HCT116 (cell line): ENCODE results near the gene NEUROD2. TPM values are rescaled to one million over a fixed set of nuclear protein-coding genes. Genes with fewer than 3 reads are reported as not detected.

ENCODE experiments used
- ATAC-seq: fragments of 200-7000 bp; cut with Tn5 transposase; 2 replicates; pipeline ENCODE4 v1.9.1; 2020; ENCODE audit warnings: mild to moderate bottlenecking, moderate library complexity
- BruUV-seq: library from RNA; stranded (reverse); fragments of 400-500 nt; replicated peaks from 2 replicates; lab custom pipeline; 2021; lab: Mats Ljungman, UMichigan
- CTCF ChIA-PET: fragments of 300-600 bp; sonication (Branson Sonifier 250); formaldehyde crosslinking; loops from one replicate; lab custom pipeline; 2021; ENCODE audit warnings: antibody characterized with exemption; lab: Charles Lee
- POLR2A ChIA-PET: fragments of 300-600, 350-600 bp; sonication (Branson Sonifier 250); formaldehyde crosslinking; loops from one replicate; lab custom pipeline; 2021; ENCODE audit warnings: antibody characterized with exemption; lab: Charles Lee
- RAD21 ChIA-PET, 2 experiments: fragments of 300-600 bp; sonication (Branson Sonifier 250); formaldehyde crosslinking; loops; one replicate each; lab custom pipeline; 2023; ENCODE audit warnings: low total read pairs in 2 of 2; ENCODE audit not compliant: uncharacterized antibody in 2 of 2, unreplicated experiment in 2 of 2, low non-redundant PET in 1 of 2; lab: Charles Lee
- DNase-seq: peaks from one replicate; pipeline ENCODE4 v3.0.0-alpha.2; 2010; ENCODE audit warnings: low read depth, low spot score
- H2AFZ ChIP-seq: fragments of 200-600 bp; shearing (Covaris generic), sonication (generic); 2 replicates; pipeline ENCODE4 v1.6.1; 2017; ENCODE audit warnings: low read depth, mixed run types, mixed read lengths, antibody characterized with exemption, low read length; ENCODE audit not compliant: poor library complexity, severe bottlenecking
- H3K27ac ChIP-seq: 2 replicates; pipeline ENCODE4 v1.5.1; 2012; ENCODE audit warnings: low read depth, low read length
- H3K27me3 ChIP-seq: fragments of 200-600 bp; sonication (generic); 2 replicates; pipeline ENCODE4 v1.6.1; 2016; ENCODE audit warnings: mixed run types, low read length, mixed read lengths; ENCODE audit not compliant: insufficient read depth
- H3K36me3 ChIP-seq, 2 experiments: fragments of 200-500 bp in 1 of 2; fragments of 200-600 bp in 1 of 2; sonication (Bioruptor generic) in 1 of 2; sonication (generic) in 1 of 2; 2 replicates each; pipeline versions ENCODE4 v1.5.1 to v1.6.1; 2014 to 2016; ENCODE audit warnings: low read length in 2 of 2, inconsistent platforms in 1 of 2, mixed read lengths in 1 of 2, mixed run types in 1 of 2; ENCODE audit not compliant: insufficient read depth in 2 of 2, control insufficient read depth in 1 of 2
- H3K4me1 ChIP-seq, 2 experiments: fragments of 200-600 bp in 1 of 2; sonication (generic) in 1 of 2; 2 replicates each; pipeline versions ENCODE4 v1.5.1 to v1.6.1; 2012 to 2017; ENCODE audit warnings: low read length in 2 of 2, inconsistent platforms in 1 of 2, mild to moderate bottlenecking in 1 of 2, mixed read lengths in 1 of 2, mixed run types in 1 of 2, moderate library complexity in 1 of 2; ENCODE audit not compliant: insufficient read depth in 2 of 2, control insufficient read depth in 1 of 2
- H3K4me2 ChIP-seq: fragments of 200-600 bp; sonication (generic); 2 replicates; pipeline ENCODE4 v1.6.1; 2017; ENCODE audit warnings: mixed run types, low read length, mixed read lengths
- H3K4me3 ChIP-seq, 2 experiments: fragments of 200-600 bp in 1 of 2; sonication (generic) in 1 of 2; replicated peaks in 1 of 2; 2 replicates each; pipeline ENCODE4 v1.5.1; 2011 to 2016; ENCODE audit warnings: low read length in 2 of 2, control low read depth in 1 of 2, low read depth in 1 of 2, mild to moderate bottlenecking in 1 of 2, mixed read lengths in 1 of 2, mixed run types in 1 of 2
- H3K79me2 ChIP-seq: fragments of 200-600 bp; sonication (generic); 2 replicates; pipeline ENCODE4 v1.6.1; 2017; ENCODE audit warnings: mild to moderate bottlenecking, mixed run types, low read length, moderate library complexity, mixed read lengths; ENCODE audit not compliant: insufficient read depth
- H3K9ac ChIP-seq: fragments of 200-600 bp; sonication (generic); 2 replicates; pipeline ENCODE4 v1.6.1; 2016; ENCODE audit warnings: low read length, mixed read lengths
- H3K9me2 ChIP-seq: fragments of 200-600 bp; sonication (generic), shearing (Covaris generic); 2 replicates; pipeline ENCODE4 v1.6.1; 2017; ENCODE audit warnings: mixed run types, mild to moderate bottlenecking, moderate library complexity; ENCODE audit not compliant: insufficient read depth
- H3K9me3 ChIP-seq, 2 experiments: fragments of 200-500 bp in 1 of 2; fragments of 200-600 bp in 1 of 2; sonication (Bioruptor generic) in 1 of 2; sonication (generic) in 1 of 2; 2 replicates each; pipeline ENCODE4 v1.6.1; 2014 to 2017; ENCODE audit warnings: low read length in 2 of 2, mixed read lengths in 2 of 2, inconsistent platforms in 1 of 2, low read depth in 1 of 2, mild to moderate bottlenecking in 1 of 2, mixed run types in 1 of 2, moderate library complexity in 1 of 2; ENCODE audit not compliant: control insufficient read depth in 1 of 2, insufficient read depth in 1 of 2
- H4K20me1 ChIP-seq: fragments of 200-600 bp; sonication (generic), shearing (Covaris generic); 2 replicates; pipeline ENCODE4 v1.6.1; 2017; ENCODE audit warnings: mixed run types, mild to moderate bottlenecking, moderate library complexity; ENCODE audit not compliant: insufficient read depth
- EGR1 ChIP-seq: IDR thresholded peaks from 2 replicates; pipeline ENCODE4 v1.6.1; 2012; ENCODE audit warnings: low read depth
- JUND ChIP-seq: IDR thresholded peaks from 2 replicates; pipeline ENCODE4 v1.6.1; 2012
- ZFX ChIP-seq: fragments of 450-650 bp; IDR thresholded peaks from 2 replicates; pipeline ENCODE4 v1.6.1; 2017
- intact Hi-C: fragments of 100-400 bp; cut with micrococcal nuclease; formaldehyde crosslinking; loops from 2 replicates; pipeline ENCODE4 v1.10.0; 2022
- total RNA-seq: library from RNA; stranded (reverse); gene quantifications from one replicate; pipeline ENCODE4 v1.2.1, GENCODE V29; 2021; ENCODE audit not compliant: unreplicated experiment
- TF ChIP-seq, protein P1 (sequence below), 3 experiments: fragments of 200-600 bp in 1 of 3; sonication (generic) in 1 of 3; IDR thresholded peaks in 2 of 3; conservative IDR thresholded peaks in 1 of 3; 2 replicates each; pipeline ENCODE4 v1.5.1; 2012 to 2017; ENCODE audit warnings: low read depth in 2 of 3, low read length in 2 of 3, antibody characterized with exemption in 1 of 3, borderline replicate concordance in 1 of 3, control low read depth in 1 of 3, mild to moderate bottlenecking in 1 of 3, mixed read lengths in 1 of 3, mixed run types in 1 of 3, moderate library complexity in 1 of 3; ENCODE audit not compliant: insufficient read depth in 1 of 3

Gene NEUROD2
- total RNA-seq, 1 experiment from 2014 or later: not detected

- Histone ChIP-seq H3K4me2 (no peak overlapping the region), H4K20me1 (no peaks in the 10 kb centered on the region), H3K4me3 (no peak overlapping the region), H2AFZ (no peak overlapping the region)
- ChIA-PET RAD21 (interaction anchor here in 1 of 2 experiments (0.5 to 1.0 kb wide), 2 partner anchors 32 to 108 kb away, joined by 3 to 5 read pairs; no protein-coding TSS in a partner anchor), POLR2A (no interaction called here)
- DNase-seq: no peak
- ATAC-seq: peak; percentile 76
- TF ChIP-seq ZFX: no peak
- TF ChIP-seq, protein P1, sequence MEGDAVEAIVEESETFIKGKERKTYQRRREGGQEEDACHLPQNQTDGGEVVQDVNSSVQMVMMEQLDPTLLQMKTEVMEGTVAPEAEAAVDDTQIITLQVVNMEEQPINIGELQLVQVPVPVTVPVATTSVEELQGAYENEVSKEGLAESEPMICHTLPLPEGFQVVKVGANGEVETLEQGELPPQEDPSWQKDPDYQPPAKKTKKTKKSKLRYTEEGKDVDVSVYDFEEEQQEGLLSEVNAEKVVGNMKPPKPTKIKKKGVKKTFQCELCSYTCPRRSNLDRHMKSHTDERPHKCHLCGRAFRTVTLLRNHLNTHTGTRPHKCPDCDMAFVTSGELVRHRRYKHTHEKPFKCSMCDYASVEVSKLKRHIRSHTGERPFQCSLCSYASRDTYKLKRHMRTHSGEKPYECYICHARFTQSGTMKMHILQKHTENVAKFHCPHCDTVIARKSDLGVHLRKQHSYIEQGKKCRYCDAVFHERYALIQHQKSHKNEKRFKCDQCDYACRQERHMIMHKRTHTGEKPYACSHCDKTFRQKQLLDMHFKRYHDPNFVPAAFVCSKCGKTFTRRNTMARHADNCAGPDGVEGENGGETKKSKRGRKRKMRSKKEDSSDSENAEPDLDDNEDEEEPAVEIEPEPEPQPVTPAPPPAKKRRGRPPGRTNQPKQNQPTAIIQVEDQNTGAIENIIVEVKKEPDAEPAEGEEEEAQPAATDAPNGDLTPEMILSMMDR (IDR thresholded peaks at IDR 0.05 in 2 of 3, conservative IDR thresholded peaks at IDR 0.05 in 1 of 3; ENCODE audit: borderline replicate concordance in 1 of 3, insufficient read depth in 1 of 3, low read depth in 2 of 3, low read length in 2 of 3): peak; percentile 70 to 99 (median 98); a peak in 5 of 6 replicates
- TF ChIP-seq, all 23 proteins: peak for 1
- Histone ChIP-seq H3K79me2 (no peaks in the 10 kb centered on the region), H3K9ac (no peak overlapping the region), H3K27ac (no peak overlapping the region; the same call in 1 of the 2 replicates), H3K27me3 (no peaks in the 10 kb centered on the region), H3K4me1 (peaks cover 13 to 52% of the 10 kb centered on the region in 2 experiments), H3K36me3 (no peaks in the 10 kb centered on the region; a peak in 1 of 4 replicates), H3K9me2 (no peaks in the 10 kb centered on the region), H3K9me3 (no peaks in the 10 kb centered on the region)
- intact Hi-C loops: no loop called here
- BruUV-seq: no TSS peak
- CTCF ChIA-PET: interaction anchor here (0.7 to 3.6 kb wide), 25 partner anchors 9 to 447 kb away, joined by 3 to 30 read pairs (median 5); partner anchors contain the start of genes ERBB2 and STARD3
These were observed 46.1 kb upstream of the NEUROD2 start for GRCh38 chr17:39653662-39654331.

DNA sequence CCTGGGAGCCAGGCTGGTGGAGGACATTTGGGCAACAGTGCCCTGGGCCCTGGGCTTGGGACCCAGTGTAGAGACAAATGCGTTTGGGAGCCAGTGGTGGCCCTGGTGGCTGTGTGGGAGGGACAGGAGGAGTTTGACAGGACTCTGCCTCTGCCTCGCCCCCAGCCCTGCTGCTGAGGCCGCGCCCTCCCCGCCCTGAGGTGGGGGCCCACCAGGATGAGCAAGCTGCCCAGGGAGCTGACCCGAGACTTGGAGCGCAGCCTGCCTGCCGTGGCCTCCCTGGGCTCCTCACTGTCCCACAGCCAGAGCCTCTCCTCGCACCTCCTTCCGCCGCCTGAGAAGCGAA is 45.6 kb upstream of the NEUROD2 start:
- Histone ChIP-seq H3K4me1 (peaks cover 13 to 56% of the 10 kb centered on the region in 2 experiments), H3K27ac (no peak overlapping the region; the same call in 1 of the 2 replicates), H3K4me3 (no peak overlapping the region), H3K9me3 (no peaks in the 10 kb centered on the region), H3K36me3 (no peaks in the 10 kb centered on the region; a peak in 1 of 4 replicates), H3K9me2 (no peaks in the 10 kb centered on the region), H3K9ac (no peak overlapping the region), H3K4me2 (no peak overlapping the region), H2AFZ (no peak overlapping the region), H4K20me1 (no peaks in the 10 kb centered on the region), H3K79me2 (no peaks in the 10 kb centered on the region), H3K27me3 (no peaks in the 10 kb centered on the region)
- DNase-seq (no peak), ATAC-seq (no peak)
- intact Hi-C loops: no loop called here
- ChIA-PET RAD21 (interaction anchor here in 1 of 2 experiments (0.5 to 1.0 kb wide), 2 partner anchors 31 to 107 kb away, joined by 3 to 5 read pairs; no protein-coding TSS in a partner anchor), CTCF (interaction anchor here (1.0 to 3.6 kb wide), 24 partner anchors 8 to 446 kb away, joined by 3 to 30 read pairs (median 4); partner anchors contain the start of genes ERBB2 and STARD3), POLR2A (no interaction called here)
- BruUV-seq: no TSS peak
- TF ChIP-seq, protein P1 (IDR thresholded peaks at IDR 0.05 in 2 of 3, conservative IDR thresholded peaks at IDR 0.05 in 1 of 3; ENCODE audit: borderline replicate concordance in 1 of 3, insufficient read depth in 1 of 3, low read depth in 2 of 3, low read length in 2 of 3): no peak
- TF ChIP-seq EGR1 (no peak), JUND (no peak)
